Stimulated activated naive CD8-positive, alpha-beta T cell treated with anti-CD3 and anti-CD28 coated beads, Interleukin-15, amount 100 ng/mL, for 72 hours (primary cell): ENCODE results near the gene DSG2.

Source experiments
- ATAC-seq: fragments of 150-1000 bp; cut with Tn5 transposase; 2 replicates; pipeline ENCODE4 v1.10.0; 2021; ENCODE audit warnings: mild to moderate bottlenecking, moderate library complexity
- DNase-seq, 2 donors: peaks; one replicate each; pipeline ENCODE4 v3.0.0; 2021 to 2022
- H3K27ac Mint-ChIP-seq, 2 donors: one replicate each; pipeline ENCODE4 v1.8.0; 2022; ENCODE audit warnings: mild to moderate bottlenecking in 2 of 2, mixed read lengths in 2 of 2, moderate library complexity in 2 of 2
- H3K27me3 Mint-ChIP-seq: one replicate; pipeline ENCODE4 v1.8.0; 2022; ENCODE audit warnings: mixed read lengths
- H3K4me1 Mint-ChIP-seq: one replicate; pipeline ENCODE4 v1.8.0; 2022; ENCODE audit warnings: mild to moderate bottlenecking, mixed read lengths
- H3K4me3 Mint-ChIP-seq, 2 donors: one replicate each; pipeline ENCODE4 v1.8.0; 2022; ENCODE audit warnings: mild to moderate bottlenecking in 2 of 2, mixed read lengths in 2 of 2, moderate library complexity in 1 of 2
- H3K9me3 Mint-ChIP-seq, 2 donors: one replicate each; pipeline ENCODE4 v1.8.0; 2022; ENCODE audit warnings: mixed read lengths in 2 of 2

DSG2 gene

GRCh38 chr18:31586616-31587015 lies 88.6 kb downstream of the DSG2 start:
- ATAC-seq, result no peak
- Mint-ChIP-seq H3K27me3 (peaks cover 20% of the 10 kb centered on the region), H3K9me3 (no peaks in the 10 kb centered on the region), H3K27ac (no peak overlapping the region), H3K4me1 (no peaks in the 10 kb centered on the region), H3K4me3 (no peak overlapping the region)
- no peak for DNase-seq

DNA sequence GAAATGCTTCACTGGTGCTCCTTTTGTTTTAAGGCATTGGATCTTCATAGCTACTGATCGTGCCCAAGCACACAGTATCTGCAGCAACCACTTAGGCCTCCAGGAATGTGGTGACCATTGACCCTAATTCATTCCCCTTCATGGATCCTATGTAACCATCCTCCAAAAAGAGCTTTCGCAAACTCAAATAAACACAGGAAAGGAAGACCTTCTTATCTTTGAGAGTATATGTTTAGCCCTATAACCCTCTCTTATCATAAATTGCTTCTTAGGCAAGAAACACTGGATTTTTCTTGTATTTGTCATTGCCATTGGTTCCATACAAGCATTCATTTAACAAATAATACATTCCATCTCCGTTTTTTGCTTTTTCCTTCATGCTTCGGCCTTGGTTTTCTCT lies 89.6 kb downstream of the DSG2 start:
- Mint-ChIP-seq H3K9me3 (no peaks in the 10 kb centered on the region), H3K27ac (no peak overlapping the region), H3K4me3 (no peak overlapping the region), H3K4me1 (no peaks in the 10 kb centered on the region), H3K27me3 (peaks cover 23% of the 10 kb centered on the region)
- no peak for ATAC-seq
- no peak for DNase-seq

DNA sequence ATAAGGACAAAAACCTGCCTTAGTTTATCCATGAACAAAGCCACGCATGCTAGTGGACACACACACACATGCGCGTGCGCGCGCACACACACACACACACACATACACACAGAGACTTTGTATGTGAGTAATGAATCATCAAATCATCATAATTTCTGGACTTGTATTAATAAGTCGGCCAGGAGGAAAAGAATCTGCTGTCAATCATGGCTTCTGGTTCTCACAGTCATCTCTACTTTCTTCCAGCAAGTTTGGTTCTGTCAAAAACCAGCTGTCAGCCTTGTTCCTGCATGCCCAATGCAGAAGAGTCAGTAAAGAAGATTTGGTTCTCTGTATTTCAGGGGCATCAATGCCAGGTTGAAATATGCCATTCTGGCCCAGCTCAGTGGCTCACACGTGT lies 92.6 kb downstream of the DSG2 start:
- H3K27me3 Mint-ChIP-seq, result peaks cover 30% of the 10 kb centered on the region
- no peak for DNase-seq
- no peaks in the 10 kb centered on the region for H3K9me3 Mint-ChIP-seq
- no peak for ATAC-seq
- H3K4me3 Mint-ChIP-seq, result no peak overlapping the region
- no peaks in the 10 kb centered on the region for H3K4me1 Mint-ChIP-seq
- no peak overlapping the region for H3K27ac Mint-ChIP-seq

DNA sequence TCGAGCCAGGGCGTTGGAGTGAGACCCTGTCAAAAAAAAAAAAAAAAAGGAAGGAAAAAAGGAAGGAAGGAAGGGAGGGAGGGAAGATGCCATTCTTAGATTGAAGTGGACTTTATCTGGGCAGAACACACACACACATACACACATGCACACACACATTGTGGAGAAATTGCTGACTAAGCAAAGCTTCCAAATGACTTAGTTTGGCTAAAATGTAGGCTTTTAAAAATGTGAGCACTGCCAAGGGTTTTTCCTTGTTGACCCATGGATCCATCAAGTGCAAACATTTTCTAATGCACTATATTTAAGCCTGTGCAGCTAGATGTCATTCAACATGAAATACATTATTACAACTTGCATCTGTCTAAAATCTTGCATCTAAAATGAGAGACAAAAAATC lies 93.1 kb downstream of the DSG2 start:
- DNase-seq, result no peak
- no peak overlapping the region for H3K4me3 Mint-ChIP-seq
- no peak overlapping the region for H3K27ac Mint-ChIP-seq
- H3K9me3 Mint-ChIP-seq, result no peaks in the 10 kb centered on the region
- peaks cover 30% of the 10 kb centered on the region for H3K27me3 Mint-ChIP-seq
- no peak for ATAC-seq
- no peaks in the 10 kb centered on the region for H3K4me1 Mint-ChIP-seq

- Mint-ChIP-seq H3K27ac (no peak within 1 kb of the TSS), H3K9me3 (no peaks in the 10 kb centered on the region), H3K4me1 (no peaks in the 10 kb centered on the region), H3K27me3 (peaks cover 30% of the 10 kb centered on the region), H3K4me3 (no peak within 1 kb of the TSS)
- DNase-seq (no peak), ATAC-seq (no peak)
Measured at GRCh38 chr18:31591628-31592027, 93.7 kb downstream of the DSG2 start, which contains the start of gene TTR. TSS of gene TTR (plus strand) at chr18:31591877. CDS start at chr18:31591903, 26 bp downstream.

DNA sequence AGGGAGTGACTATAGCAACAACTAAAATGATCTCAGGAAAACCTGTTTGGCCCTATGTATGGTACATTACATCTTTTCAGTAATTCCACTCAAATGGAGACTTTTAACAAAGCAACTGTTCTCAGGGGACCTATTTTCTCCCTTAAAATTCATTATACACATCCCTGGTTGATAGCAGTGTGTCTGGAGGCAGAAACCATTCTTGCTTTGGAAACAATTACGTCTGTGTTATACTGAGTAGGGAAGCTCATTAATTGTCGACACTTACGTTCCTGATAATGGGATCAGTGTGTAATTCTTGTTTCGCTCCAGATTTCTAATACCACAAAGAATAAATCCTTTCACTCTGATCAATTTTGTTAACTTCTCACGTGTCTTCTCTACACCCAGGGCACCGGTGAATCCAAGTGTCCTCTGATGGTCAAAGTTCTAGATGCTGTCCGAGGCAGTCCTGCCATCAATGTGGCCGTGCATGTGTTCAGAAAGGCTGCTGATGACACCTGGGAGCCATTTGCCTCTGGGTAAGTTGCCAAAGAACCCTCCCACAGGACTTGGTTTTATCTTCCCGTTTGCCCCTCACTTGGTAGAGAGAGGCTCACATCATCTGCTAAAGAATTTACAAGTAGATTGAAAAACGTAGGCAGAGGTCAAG lies 94.7 kb downstream of the DSG2 start:
- peaks cover 30% of the 10 kb centered on the region for H3K27me3 Mint-ChIP-seq
- no peak for DNase-seq
- no peak for ATAC-seq
- no peaks in the 10 kb centered on the region for H3K4me1 Mint-ChIP-seq
- no peak overlapping the region for H3K27ac Mint-ChIP-seq
- H3K4me3 Mint-ChIP-seq, result no peak overlapping the region
- no peaks in the 10 kb centered on the region for H3K9me3 Mint-ChIP-seq

GRCh38 chr18:31595121-31595771 lies 97.3 kb downstream of the DSG2 start:
- Mint-ChIP-seq H3K4me1 (no peaks in the 10 kb centered on the region), H3K27me3 (peaks cover 22% of the 10 kb centered on the region), H3K4me3 (no peak overlapping the region), H3K9me3 (no peaks in the 10 kb centered on the region), H3K27ac (no peak overlapping the region)
- ATAC-seq, result no peak
- no peak for DNase-seq

- Mint-ChIP-seq H3K27me3 (peaks cover 13% of the 10 kb centered on the region), H3K9me3 (no peaks in the 10 kb centered on the region), H3K27ac (no peak overlapping the region), H3K4me1 (no peaks in the 10 kb centered on the region), H3K4me3 (no peak overlapping the region)
- DNase-seq (no peak), ATAC-seq (no peak)
Measured at GRCh38 chr18:31596081-31596872, 98.3 kb downstream of the DSG2 start.

GRCh38 chr18:31598021-31598805 lies 100.2 kb downstream of the DSG2 start:
- H3K4me1 Mint-ChIP-seq, result no peaks in the 10 kb centered on the region
- H3K27me3 Mint-ChIP-seq, result no peaks in the 10 kb centered on the region
- no peaks in the 10 kb centered on the region for H3K9me3 Mint-ChIP-seq
- H3K4me3 Mint-ChIP-seq, result no peak overlapping the region
- DNase-seq (no peak), ATAC-seq (no peak)
- H3K27ac Mint-ChIP-seq, result no peak overlapping the region
